ENCODE results near the gene ZNF81.

Gene ZNF81

GRCh38 chrX:47859686-47860085 lies 23.0 kb downstream of the ZNF81 start:
- no peak for ATAC-seq (replicated peaks)
- no peak overlapping the region for H3K27ac Mint-ChIP-seq
- no peaks in the 10 kb centered on the region for H3K4me1 Mint-ChIP-seq (ENCODE audit: low read depth in 2 of 2)
- no peak for DNase-seq
- H3K9me3 Mint-ChIP-seq, result no peaks in the 10 kb centered on the region
- H3K36me3 Mint-ChIP-seq (ENCODE audit: insufficient read depth), result no peaks in the 10 kb centered on the region
- no peaks in the 10 kb centered on the region for H3K27me3 Mint-ChIP-seq
- H3K4me3 Mint-ChIP-seq, result no peak overlapping the region

GRCh38 chrX:47862680-47863079 lies 26.0 kb downstream of the ZNF81 start:
- ATAC-seq (replicated peaks) (no peak), DNase-seq (no peak)
- Mint-ChIP-seq H3K36me3 (ENCODE audit: insufficient read depth) (peaks cover 2% of the 10 kb centered on the region), H3K4me1 (ENCODE audit: low read depth in 2 of 2) (no peaks in the 10 kb centered on the region), H3K27me3 (no peaks in the 10 kb centered on the region), H3K27ac (peak overlapping the region in 1 of 2 donors; percentile 17), H3K9me3 (no peaks in the 10 kb centered on the region), H3K4me3 (no peak overlapping the region)

- no peaks in the 10 kb centered on the region for H3K27me3 Mint-ChIP-seq
- peak overlapping the region in 1 of 2 donors; percentile 17 for H3K27ac Mint-ChIP-seq
- no peaks in the 10 kb centered on the region for H3K4me1 Mint-ChIP-seq (ENCODE audit: low read depth in 2 of 2)
- H3K4me3 Mint-ChIP-seq, result no peak overlapping the region
- ATAC-seq (replicated peaks), result no peak
- DNase-seq, result no peak
- H3K36me3 Mint-ChIP-seq (ENCODE audit: insufficient read depth), result peaks cover 2% of the 10 kb centered on the region
- H3K9me3 Mint-ChIP-seq, result no peaks in the 10 kb centered on the region
Observed at GRCh38 chrX:47863187-47863586, 26.5 kb downstream of the ZNF81 start.

GRCh38 chrX:47864300-47864699 lies 27.6 kb downstream of the ZNF81 start:
- Mint-ChIP-seq H3K4me1 (ENCODE audit: low read depth in 2 of 2) (no peaks in the 10 kb centered on the region), H3K27ac (no peak overlapping the region), H3K36me3 (ENCODE audit: insufficient read depth) (peaks cover 2% of the 10 kb centered on the region), H3K4me3 (no peak overlapping the region), H3K9me3 (no peaks in the 10 kb centered on the region), H3K27me3 (no peaks in the 10 kb centered on the region)
- ATAC-seq (replicated peaks), result no peak
- DNase-seq, result no peak

GRCh38 chrX:47864785-47865184 lies 28.1 kb downstream of the ZNF81 start:
- Mint-ChIP-seq H3K4me1 (ENCODE audit: low read depth in 2 of 2) (no peaks in the 10 kb centered on the region), H3K4me3 (no peak overlapping the region), H3K36me3 (ENCODE audit: insufficient read depth) (peaks cover 2% of the 10 kb centered on the region), H3K9me3 (no peaks in the 10 kb centered on the region), H3K27me3 (no peaks in the 10 kb centered on the region), H3K27ac (no peak overlapping the region)
- ATAC-seq (replicated peaks) (no peak), DNase-seq (no peak)

GRCh38 chrX:47873123-47873522 lies 36.4 kb downstream of the ZNF81 start:
- DNase-seq (no peak), ATAC-seq (replicated peaks) (no peak)
- no peak overlapping the region for H3K27ac Mint-ChIP-seq
- H3K36me3 Mint-ChIP-seq (ENCODE audit: insufficient read depth), result no peaks in the 10 kb centered on the region
- H3K9me3 Mint-ChIP-seq, result no peaks in the 10 kb centered on the region
- no peak overlapping the region for H3K4me3 Mint-ChIP-seq
- H3K4me1 Mint-ChIP-seq (ENCODE audit: low read depth in 2 of 2), result no peaks in the 10 kb centered on the region
- H3K27me3 Mint-ChIP-seq, result no peaks in the 10 kb centered on the region

GRCh38 chrX:47877327-47877726 lies 40.6 kb downstream of the ZNF81 start:
- peak overlapping the region in 1 of 2 donors; percentile 59 for H3K27ac Mint-ChIP-seq
- H3K4me1 Mint-ChIP-seq (ENCODE audit: low read depth in 2 of 2), result peaks cover 0 to 2% of the 10 kb centered on the region in 2 donors
- no peaks in the 10 kb centered on the region for H3K9me3 Mint-ChIP-seq
- ATAC-seq (replicated peaks), result no peak
- no peak for DNase-seq
- peak overlapping the region in 1 of 2 donors; percentile 50 for H3K4me3 Mint-ChIP-seq
- no peaks in the 10 kb centered on the region for H3K27me3 Mint-ChIP-seq
- no peaks in the 10 kb centered on the region for H3K36me3 Mint-ChIP-seq (ENCODE audit: insufficient read depth)

- H3K27me3 Mint-ChIP-seq, result no peaks in the 10 kb centered on the region
- ATAC-seq (replicated peaks), result no peak
- peaks cover 0 to 2% of the 10 kb centered on the region in 2 donors for H3K4me1 Mint-ChIP-seq (ENCODE audit: low read depth in 2 of 2)
- no peak overlapping the region for H3K4me3 Mint-ChIP-seq
- no peaks in the 10 kb centered on the region for H3K36me3 Mint-ChIP-seq (ENCODE audit: insufficient read depth)
- no peak for DNase-seq
- H3K9me3 Mint-ChIP-seq, result no peaks in the 10 kb centered on the region
- H3K27ac Mint-ChIP-seq, result no peak overlapping the region
Observed at GRCh38 chrX:47878198-47878597, 41.5 kb downstream of the ZNF81 start.

- H3K4me3 Mint-ChIP-seq, result no peak overlapping the region
- no peaks in the 10 kb centered on the region for H3K36me3 Mint-ChIP-seq (ENCODE audit: insufficient read depth)
- H3K4me1 Mint-ChIP-seq (ENCODE audit: low read depth in 2 of 2), result peaks cover 0 to 2% of the 10 kb centered on the region in 2 donors
- peak overlapping the region in 1 of 2 donors; percentile 35 for H3K27ac Mint-ChIP-seq
- no peaks in the 10 kb centered on the region for H3K27me3 Mint-ChIP-seq
- ATAC-seq (replicated peaks), result no peak
- H3K9me3 Mint-ChIP-seq, result no peaks in the 10 kb centered on the region
- DNase-seq, result no peak
Observed at GRCh38 chrX:47879463-47879862, 42.8 kb downstream of the ZNF81 start.

GRCh38 chrX:47880927-47881326 lies 44.2 kb downstream of the ZNF81 start:
- no peak overlapping the region for H3K27ac Mint-ChIP-seq
- peaks cover 2% of the 10 kb centered on the region for H3K36me3 Mint-ChIP-seq (ENCODE audit: insufficient read depth)
- H3K4me1 Mint-ChIP-seq (ENCODE audit: low read depth in 2 of 2), result peaks cover 0 to 2% of the 10 kb centered on the region in 2 donors
- DNase-seq (no peak), ATAC-seq (replicated peaks) (no peak)
- no peaks in the 10 kb centered on the region for H3K9me3 Mint-ChIP-seq
- H3K4me3 Mint-ChIP-seq, result no peak overlapping the region
- no peaks in the 10 kb centered on the region for H3K27me3 Mint-ChIP-seq

- H3K36me3 Mint-ChIP-seq (ENCODE audit: insufficient read depth), result peaks cover 14% of the 10 kb centered on the region
- ATAC-seq (replicated peaks) (no peak), DNase-seq (no peak)
- peak overlapping the region in 1 of 2 donors; percentile 12 for H3K27ac Mint-ChIP-seq
- no peaks in the 10 kb centered on the region for H3K27me3 Mint-ChIP-seq
- peaks cover 0 to 2% of the 10 kb centered on the region in 2 donors for H3K4me1 Mint-ChIP-seq (ENCODE audit: low read depth in 2 of 2)
- H3K9me3 Mint-ChIP-seq, result no peaks in the 10 kb centered on the region
- H3K4me3 Mint-ChIP-seq, result no peak overlapping the region
Observed at GRCh38 chrX:47885501-47885900, 48.8 kb downstream of the ZNF81 start.

GRCh38 chrX:47898024-47898423 lies 61.3 kb downstream of the ZNF81 start:
- ATAC-seq (replicated peaks) (no peak), DNase-seq (no peak)
- H3K4me1 Mint-ChIP-seq (ENCODE audit: low read depth in 2 of 2), result no peaks in the 10 kb centered on the region
- H3K4me3 Mint-ChIP-seq, result no peak overlapping the region
- H3K27me3 Mint-ChIP-seq, result no peaks in the 10 kb centered on the region
- H3K27ac Mint-ChIP-seq, result peak overlapping the region in 1 of 2 donors; percentile 57
- no peaks in the 10 kb centered on the region for H3K9me3 Mint-ChIP-seq
- H3K36me3 Mint-ChIP-seq (ENCODE audit: insufficient read depth), result peaks cover 6% of the 10 kb centered on the region

- Mint-ChIP-seq H3K27me3 (no peaks in the 10 kb centered on the region), H3K4me1 (ENCODE audit: low read depth in 2 of 2) (no peaks in the 10 kb centered on the region), H3K9me3 (no peaks in the 10 kb centered on the region), H3K27ac (no peak overlapping the region), H3K36me3 (ENCODE audit: insufficient read depth) (peaks cover 6% of the 10 kb centered on the region), H3K4me3 (no peak overlapping the region)
- DNase-seq (no peak), ATAC-seq (replicated peaks) (no peak)
Observed at GRCh38 chrX:47900833-47901232, 64.1 kb downstream of the ZNF81 start.

- no peaks in the 10 kb centered on the region for H3K9me3 Mint-ChIP-seq
- H3K36me3 Mint-ChIP-seq (ENCODE audit: insufficient read depth), result peaks cover 2% of the 10 kb centered on the region
- H3K4me1 Mint-ChIP-seq (ENCODE audit: low read depth in 2 of 2), result no peaks in the 10 kb centered on the region
- ATAC-seq (replicated peaks) (no peak), DNase-seq (no peak)
- no peaks in the 10 kb centered on the region for H3K27me3 Mint-ChIP-seq
- no peak overlapping the region for H3K27ac Mint-ChIP-seq
- H3K4me3 Mint-ChIP-seq, result no peak overlapping the region
Observed at GRCh38 chrX:47902161-47902560, 65.5 kb downstream of the ZNF81 start.

Data from effector memory CD8-positive, alpha-beta T cell (primary cell).